ENCODE measurements around the gene FIBP. TPM values are rescaled to one million over a fixed set of nuclear protein-coding genes. Genes with fewer than 3 reads are reported as not detected.

Gene FIBP
- total and polyA plus RNA-seq, 2 of the 4 experiments (the other 2 are of a cell fraction), result 141 to 182 TPM

GRCh38 chr11:65847746-65848145 is 40.5 kb downstream of the FIBP start:
- H3K4me1 ChIP-seq (ENCODE audit: control insufficient read depth, insufficient read depth, low read length), result no peaks in the 10 kb centered on the region; the same call in 1 of the 2 replicates
- H4K20me1 ChIP-seq (ENCODE audit: insufficient read depth, low read length), result peaks cover 28% of the 10 kb centered on the region
- H3K9ac ChIP-seq (ENCODE audit: low read depth, low read length), result no peak overlapping the region
- peaks cover 4% of the 10 kb centered on the region; the same call in 1 of the 2 replicates for H3K9me1 ChIP-seq (ENCODE audit: insufficient read depth, low read length)
- H3K18ac ChIP-seq (ENCODE audit: low read depth, low read length), result no peak overlapping the region
- H2BK20ac ChIP-seq (ENCODE audit: low read depth, low read length), result no peak overlapping the region
- BruUV-seq (replicated peaks), result no TSS peak
- ATAC-seq (ENCODE audit: low read depth), result no peak
- H3K36me3 ChIP-seq (ENCODE audit: control insufficient read depth, insufficient read depth, low read length), result peaks cover 21% of the 10 kb centered on the region
- H4K91ac ChIP-seq (ENCODE audit: insufficient read depth, low read depth, low read length), result no peak overlapping the region
- TF ChIP-seq CTCF (conservative IDR thresholded peaks at IDR 0.05; ENCODE audit: low read depth, low read length) (no peak), SMC3 (IDR thresholded peaks at IDR 0.05; ENCODE audit: low read depth, low read length) (no peak), ELK1 (IDR thresholded peaks at IDR 0.05; ENCODE audit: borderline replicate concordance, low read depth, low read length) (no peak), CEBPB (IDR thresholded peaks at IDR 0.05; ENCODE audit: low read depth, low read length) (no peak), CHD1 (IDR thresholded peaks at IDR 0.05; ENCODE audit: low read depth, low read length) (no peak), RCOR1 (IDR thresholded peaks at IDR 0.05; ENCODE audit: insufficient replicate concordance, low read length) (no peak), MAZ (IDR thresholded peaks at IDR 0.05; ENCODE audit: borderline replicate concordance, low read depth, low read length) (no peak), NFE2L2 (IDR thresholded peaks at IDR 0.05; ENCODE audit: low read depth, low read length) (no peak), MXI1 (IDR thresholded peaks at IDR 0.05; ENCODE audit: borderline replicate concordance, low read depth, low read length) (no peak), RFX5 (IDR thresholded peaks at IDR 0.05; ENCODE audit: low read depth, low read length) (no peak), POLR2A (IDR thresholded peaks at IDR 0.05; ENCODE audit: low read depth, low read length) (no peak)
- H3K4me2 ChIP-seq (ENCODE audit: low read depth, low read length), result no peak overlapping the region
- ChIA-PET POLR2A (ENCODE audit: unreplicated experiment) (interaction anchor here (1.3 kb wide), 1 partner anchor 11 kb away, joined by 3 read pairs; no protein-coding TSS in a partner anchor), CTCF (no interaction called here)
- H3K27me3 ChIP-seq (ENCODE audit: control insufficient read depth, insufficient read depth, low read length), result no peaks in the 10 kb centered on the region
- H3K23ac ChIP-seq (ENCODE audit: low read depth, low read length), result no peak overlapping the region
- no peak overlapping the region for H3K27ac ChIP-seq (ENCODE audit: insufficient read depth, low read length)
- H2AFZ ChIP-seq (replicated peaks; ENCODE audit: low read length, poor library complexity), result no peak overlapping the region
- no peak overlapping the region for H2BK120ac ChIP-seq (ENCODE audit: low read depth, low read length)
- H4K5ac ChIP-seq (ENCODE audit: low read depth, low read length), result no peak overlapping the region
- no peak overlapping the region for H3K4me3 ChIP-seq (ENCODE audit: insufficient read depth, low read depth, low read length)
- no peak overlapping the region for H2AK5ac ChIP-seq (ENCODE audit: low read depth, low read length)
- no peak overlapping the region for H2BK5ac ChIP-seq (ENCODE audit: low read depth, low read length, poor library complexity, severe bottlenecking)
- H3K9me3 ChIP-seq (ENCODE audit: control insufficient read depth, insufficient read depth, low read length), result no peaks in the 10 kb centered on the region
- peaks cover 0 to 17% of the 10 kb centered on the region in 2 experiments; a peak in 2 of 4 replicates for H3K79me1 ChIP-seq (ENCODE audit: low read depth in 1 of 2, low read length in 2 of 2)
- no CpG with 5 or more reads among the region's 3 CpGs for WGBS, 2 experiments (ENCODE audit: extremely low coverage in 2 of 2, insufficient read length in 1 of 2)
- DNase-seq, result no peak
- no peak overlapping the region for H4K8ac ChIP-seq (ENCODE audit: low read depth in 2 of 2, low read length in 2 of 2)
- dilution Hi-C loops (cut with HindIII; ENCODE audit: low sequenced_read_pairs, unreplicated experiment), result no loop called here
- intact Hi-C loops (cut with micrococcal nuclease), result no loop called here
- H3K56ac ChIP-seq (ENCODE audit: extremely low read depth, insufficient read depth, low read length), result no peak overlapping the region
- H3K14ac ChIP-seq (replicated peaks; ENCODE audit: low read depth, low read length), result no peak overlapping the region
- no peak overlapping the region for H3K4ac ChIP-seq (ENCODE audit: low read depth, low read length)
- H2AK9ac ChIP-seq (replicated peaks; ENCODE audit: low read depth, low read length, poor library complexity), result peak overlapping the region; percentile 65
- no peak overlapping the region for H2BK15ac ChIP-seq (ENCODE audit: low read depth, low read length)
- in situ Hi-C loops (cut with MboI; ENCODE audit: low sequenced_read_pairs), result no loop called here
